Heart left ventricle (tissue), 16 donors: Measurements from ENCODE around the gene TRIM14. TPM values are rescaled to one million over a fixed set of nuclear protein-coding genes. Genes with fewer than 3 reads are reported as not detected.

Source experiments
- ATAC-seq, 4 donors: fragments of 200-7000 bp; cut with Tn5 transposase; one replicate each; pipeline ENCODE4 v1.9.1; 2020 to 2022; ENCODE audit warnings: moderate library complexity in 4 of 4, mild to moderate bottlenecking in 3 of 4, moderate number of reproducible peaks in 1 of 4
- DNase-seq, 5 donors: peaks; one replicate each; pipeline ENCODE4 v3.0.0-alpha.2; 2020
- H3K27ac ChIP-seq, 12 donors: fragments of 200-600 bp; sonication (generic) in 4 of 12; one replicate each; pipeline versions ENCODE4 v1.5.0 to v1.8.0; 2016 to 2022; ENCODE audit warnings: mild to moderate bottlenecking in 2 of 12
- H3K27me3 ChIP-seq, 9 donors: fragments of 200-600 bp; sonication (generic) in 2 of 9; one replicate each; pipeline versions ENCODE4 v1.5.1 to v1.8.0; 2016 to 2022; ENCODE audit warnings: mild to moderate bottlenecking in 3 of 9
- H3K36me3 ChIP-seq, 9 donors: fragments of 200-600 bp; sonication (generic) in 2 of 9; one replicate each; pipeline versions ENCODE4 v1.5.0 to v1.8.0; 2018 to 2022; ENCODE audit warnings: mild to moderate bottlenecking in 2 of 9
- H3K4me1 ChIP-seq, 12 donors: fragments of 200-600 bp; sonication (generic) in 4 of 12; one replicate each; pipeline versions ENCODE4 v1.5.0 to v1.8.0; 2016 to 2022; ENCODE audit warnings: mild to moderate bottlenecking in 3 of 12
- H3K4me3 ChIP-seq, 12 donors: fragments of 200-600 bp; sonication (generic) in 4 of 12; one replicate each; pipeline versions ENCODE4 v1.5.0 to v1.8.0; 2017 to 2022; ENCODE audit warnings: mild to moderate bottlenecking in 9 of 12, moderate library complexity in 4 of 12
- H3K9me3 ChIP-seq, 12 donors: fragments of 200-600 bp; sonication (generic) in 4 of 12; one replicate each; pipeline versions ENCODE4 v1.5.0 to v1.8.0; 2016 to 2022; ENCODE audit warnings: mild to moderate bottlenecking in 1 of 12
- CTCF ChIP-seq, 12 donors: fragments of 200-600 bp; sonication (generic) in 4 of 12; IDR thresholded peaks; one replicate each; pipeline versions ENCODE4 v1.5.0 to v1.8.0; 2018 to 2022; ENCODE audit warnings: antibody characterized with exemption in 12 of 12, mild to moderate bottlenecking in 5 of 12
- POLR2A ChIP-seq, 2 donors: fragments of 450-650 bp; IDR thresholded peaks; one replicate each; pipeline ENCODE4 v1.6.1; 2017; ENCODE audit warnings: antibody characterized with exemption in 2 of 2, mild to moderate bottlenecking in 2 of 2, moderate library complexity in 2 of 2
- WGBS, 4 donors: extraction: QIAGEN DNeasy Blood & Tissue Kit in 2 of 4; methylation state at CpG; one replicate each; pipeline versions ENCODE4 v1.1.5 to v1.1.7; 2013 to 2018; 5-methylcytosine and 5-hydroxymethylcytosine counted together
- intact Hi-C, 10 donors: fragments of 100-400 bp; cut with DNase I; formaldehyde crosslinking; loops; one replicate each; pipeline versions ENCODE4 v1.11.1 to v1.14.2; 2022
- polyA plus RNA-seq, 2 donors: library from polyadenylated mRNA; stranded (reverse); fragments of 200-250 nt; gene quantifications; one replicate each; pipeline ENCODE4 v1.2.3, GENCODE V29; 2013
- total RNA-seq, 9 donors: library from RNA; depleted of rRNA in 2 of 9; stranded (reverse); fragments of >200 nt in 2 of 9; fragmentation: NEBNext Ultra II Directional in 3 of 9; extraction: Animal tissue kit (Norgen Biotek cat#: 25700) in 3 of 9; gene quantifications; one replicate each; pipeline versions ENCODE4 v1.1.0 to v1.2.4, GENCODE V29; 2016 to 2023
- donor health status: ischemic (EF 13 %, LVEDD 7.1; RV severe dilation, severe dysfunction).
- donor health status: healthy with polysubstance abuse.
- donor health status: DM: no; HTN: yes; CAD: no.
- donor health status: DM: no; HTN: no; CAD: no.
- donor health status: ischemic (EF 25% LVEDD 6.9; RV normal size, moderate dysfunction).
- donor health status: ischemic (EF 25% LVEDD 5.7; RV mildly dilated, moderate dysfunction).
- donor health status: healthy.
- donor health status: DM: yes; HTN: yes; CAD: no.
- donor health status: ischemic (EF 35%, LVEDD 5.7; RV mildly dilated, moderate dysfunction).
- donor health status: nonischemic (EF 11% LVEDD 7.7; RV severe dilation, severe dysfunction).
- donor health status: DM: yes; HTN: yes; CAD: no.
- donor health status: PGD.
- donor health status: ischemic (EF 29% LVEDD 5.4; RV normal size, mild dysfunction).
- donor health status: nonischemic (EF 23%, LVEDD 6.1; RV moderate dilation, normal function).

Gene TRIM14
- total and polyA plus RNA-seq, 11 donors: 0.89 to 20.8 (median 1.9) TPM

DNA sequence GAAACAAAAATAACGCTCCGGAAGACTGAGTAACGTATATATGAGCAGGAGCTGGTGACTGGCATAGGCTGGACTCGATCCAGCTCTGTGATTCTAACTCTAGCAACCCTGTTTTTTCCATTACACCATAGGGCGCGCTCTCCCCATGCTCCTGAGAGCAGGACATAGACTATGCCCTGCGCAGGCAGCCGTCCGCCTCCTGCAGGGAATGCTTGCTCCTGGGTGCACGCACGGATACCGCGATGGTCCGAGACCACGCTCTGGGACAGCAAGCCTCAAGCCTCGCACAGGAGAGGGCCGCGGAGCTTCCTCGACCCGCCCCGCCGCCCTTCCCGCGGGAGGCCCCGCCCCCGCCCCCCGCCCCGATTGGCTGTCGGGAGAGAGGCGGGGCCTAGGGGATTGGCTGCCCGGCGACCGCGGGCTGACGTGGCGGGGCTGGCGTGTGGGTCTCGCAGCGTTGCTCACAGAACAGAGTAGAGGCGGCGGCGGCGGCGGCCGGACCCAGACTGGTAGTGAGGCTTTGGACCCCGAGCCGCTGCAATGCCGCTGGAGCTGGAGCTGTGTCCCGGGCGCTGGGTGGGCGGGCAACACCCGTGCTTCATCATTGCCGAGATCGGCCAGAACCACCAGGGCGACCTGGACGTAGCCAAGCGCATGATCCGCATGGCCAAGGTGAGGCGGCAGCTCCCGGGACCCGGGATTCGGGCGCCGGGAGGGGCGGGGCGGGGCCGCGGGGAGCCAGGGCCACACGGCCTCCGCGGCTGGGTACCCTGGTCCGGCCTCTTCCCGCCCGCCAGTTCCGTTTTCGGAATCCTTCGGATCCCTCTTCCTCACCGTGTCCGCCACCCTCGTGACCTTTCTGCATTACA is 62.5 kb downstream of the TRIM14 start, which contains the start of gene NANS:
Gene NANS (plus strand): TSS at position 464 of the 869 bp plus-strand sequence. CDS start 77 bp downstream, at position 541.
- Histone ChIP-seq H3K4me3 (peak within 1 kb of the TSS; percentile 64 to 98 (median 80)), H3K9me3 (no peaks in the 10 kb centered on the region), H3K27ac (peak within 1 kb of the TSS; percentile 79 to 97 (median 90)), H3K36me3 (peaks cover 0 to 15% (median 8%) of the 10 kb centered on the region in 9 donors), H3K4me1 (peaks cover 0 to 32% (median 10%) of the 10 kb centered on the region in 12 donors), H3K27me3 (no peaks in the 10 kb centered on the region)
- WGBS, 4 donors: 0 to 1% (median 0%) methylated on average over 54 to 80 of the region's 80 CpGs
- intact Hi-C loops: loop anchor here in 5 of 10 donors (2.0 to 5.0 kb wide), 3 partner anchors 74 to 201 kb away; partner anchors contain the start of genes ANP32B (in 4 of the 5), TBC1D2 (in 1 of the 5) and TRMO (in 1 of the 5)
- TF ChIP-seq POLR2A (IDR thresholded peaks at IDR 0.05) (peak; percentile 97 to 98), CTCF (IDR thresholded peaks at IDR 0.05) (peak in 1 of 12 donors; percentile 9)
- DNase-seq: peak; percentile 94 to 96 (median 95)
- peak; percentile 97 to 99 (median 99) for ATAC-seq

- TF ChIP-seq CTCF (IDR thresholded peaks at IDR 0.05) (no peak), POLR2A (IDR thresholded peaks at IDR 0.05) (no peak)
- Histone ChIP-seq H3K36me3 (no peaks in the 10 kb centered on the region), H3K9me3 (no peaks in the 10 kb centered on the region), H3K4me1 (peaks cover 0 to 26% (median 10%) of the 10 kb centered on the region in 12 donors), H3K27me3 (no peaks in the 10 kb centered on the region), H3K4me3 (no peak overlapping the region), H3K27ac (no peak overlapping the region)
- ATAC-seq (no peak), DNase-seq (no peak)
- 96 to 99% (median 97%) methylated on average over 7 of the region's 7 CpGs for WGBS, 4 donors
- intact Hi-C loops: no loop called here
These were observed 64.6 kb downstream of the TRIM14 start for GRCh38 chr9:98054376-98054951.

- TF ChIP-seq CTCF (IDR thresholded peaks at IDR 0.05) (no peak), POLR2A (IDR thresholded peaks at IDR 0.05) (no peak)
- WGBS, 4 donors: 95 to 97% (median 96%) methylated on average over 4 of the region's 4 CpGs
- Histone ChIP-seq H3K27ac (no peak overlapping the region), H3K4me3 (no peak overlapping the region), H3K9me3 (no peaks in the 10 kb centered on the region), H3K27me3 (no peaks in the 10 kb centered on the region), H3K36me3 (no peaks in the 10 kb centered on the region), H3K4me1 (peaks cover 0 to 15% (median 0%) of the 10 kb centered on the region in 12 donors)
- no peak for DNase-seq
- ATAC-seq: no peak
- intact Hi-C loops: no loop called here
These were observed 68.7 kb downstream of the TRIM14 start for GRCh38 chr9:98050351-98050750.
